SK-N-SH (cell line): ENCODE measurements around the gene MSL1. TPM values are rescaled to one million over a fixed set of nuclear protein-coding genes. Genes with fewer than 3 reads are reported as not detected.
A peak's percentile ranks its signal among the peaks of the same experiment; 100 is the strongest.

Source experiments
- CTCF ChIA-PET: fragments of 300-600, 350-600 bp; formaldehyde crosslinking; extraction: SDS; loops from one replicate; lab custom pipeline; 2021; lab: Yijun Ruan, JAX
- POLR2A ChIA-PET: fragments of 350-600 bp; sonication (Branson Sonifier 250); formaldehyde crosslinking; extraction: SDS; loops from one replicate; lab custom pipeline; 2020; ENCODE audit warnings: antibody characterized with exemption, inconsistent platforms; lab: Yijun Ruan, JAX
- DNase-seq: peaks from one replicate; pipeline ENCODE4 v3.0.0; 2012
- H2AFZ ChIP-seq: fragments of 200-600 bp; sonication (generic); 2 replicates; pipeline ENCODE4 v1.8.1; 2016; ENCODE audit warnings: antibody characterized with exemption, mild to moderate bottlenecking, low read depth
- H3F3A ChIP-seq: fragments of 200-600 bp; sonication (generic); replicated peaks from 2 replicates; pipeline ENCODE3; 2016; ENCODE audit warnings: antibody characterized with exemption, mild to moderate bottlenecking; ENCODE audit not compliant: insufficient read depth
- H3K27ac ChIP-seq, 2 experiments: fragments of 200-500 bp in 1 of 2; fragments of 200-600 bp in 1 of 2; sonication (Bioruptor generic) in 1 of 2; sonication (generic), shearing (Covaris generic) in 1 of 2; 2 replicates each; pipeline versions ENCODE4 v1.5.1 to v1.6.1; 2014 to 2016; ENCODE audit warnings: low read depth in 2 of 2, inconsistent platforms in 1 of 2, low read length in 1 of 2, mild to moderate bottlenecking in 1 of 2, mixed read lengths in 1 of 2
- H3K27me3 ChIP-seq: fragments of 200-600 bp; sonication (generic), shearing (Covaris generic); 2 replicates; pipeline ENCODE4 v1.6.1; 2016; ENCODE audit warnings: mixed run types; ENCODE audit not compliant: insufficient read depth
- H3K36me3 ChIP-seq, 2 experiments: fragments of 200-500 bp in 1 of 2; fragments of 200-600 bp in 1 of 2; sonication (Bioruptor generic) in 1 of 2; sonication (generic) in 1 of 2; replicated peaks in 1 of 2; 2 replicates each; pipeline versions ENCODE3 to v1.5.1; 2014 to 2016; ENCODE audit warnings: low read length in 1 of 2, mild to moderate bottlenecking in 1 of 2; ENCODE audit not compliant: insufficient read depth in 2 of 2, control insufficient read depth in 1 of 2
- H3K4me1 ChIP-seq, 2 experiments: fragments of 200-500 bp in 1 of 2; fragments of 200-600 bp in 1 of 2; sonication (Bioruptor generic) in 1 of 2; sonication (generic), shearing (Covaris generic) in 1 of 2; 2 replicates each; pipeline versions ENCODE4 v1.5.1 to v1.6.1; 2014 to 2016; ENCODE audit warnings: low read depth in 1 of 2, low read length in 1 of 2, mixed run types in 1 of 2; ENCODE audit not compliant: insufficient read depth in 2 of 2, control insufficient read depth in 1 of 2
- H3K4me2 ChIP-seq: fragments of 200-600 bp; sonication (generic), shearing (Covaris generic); 2 replicates; pipeline ENCODE4 v1.6.1; 2017; ENCODE audit warnings: mixed run types
- H3K4me3 ChIP-seq, 2 experiments: fragments of 200-500 bp in 1 of 2; fragments of 200-600 bp in 1 of 2; sonication (Bioruptor generic) in 1 of 2; sonication (generic), shearing (Covaris generic) in 1 of 2; 2 replicates each; pipeline versions ENCODE4 v1.5.1 to v1.8.1; 2014 to 2016; ENCODE audit warnings: low read depth in 2 of 2, inconsistent platforms in 1 of 2, low read length in 1 of 2, mild to moderate bottlenecking in 1 of 2, mixed read lengths in 1 of 2, moderate library complexity in 1 of 2
- H3K79me2 ChIP-seq: fragments of 200-600 bp; sonication (generic); 2 replicates; pipeline ENCODE4 v1.8.1; 2017; ENCODE audit warnings: mild to moderate bottlenecking; ENCODE audit not compliant: insufficient read depth
- H3K9ac ChIP-seq: fragments of 200-600 bp; sonication (generic); 2 replicates; pipeline ENCODE4 v1.6.1; 2017; ENCODE audit warnings: mixed run types
- H3K9me2 ChIP-seq: fragments of 200-600 bp; sonication (generic); 2 replicates; pipeline ENCODE4 v1.6.1; 2017; ENCODE audit warnings: mixed run types
- H3K9me3 ChIP-seq: fragments of 200-600 bp; sonication (generic); 2 replicates; pipeline ENCODE4 v1.6.1; 2017; ENCODE audit warnings: mixed run types, mild to moderate bottlenecking, moderate library complexity
- H4K20me1 ChIP-seq: fragments of 200-600 bp; sonication (generic); 2 replicates; pipeline ENCODE4 v1.6.1; 2017; ENCODE audit warnings: mild to moderate bottlenecking, mixed run types; ENCODE audit not compliant: insufficient read depth
- CHD2 ChIP-seq: fragments of 150-350 bp; IDR thresholded peaks from 2 replicates; pipeline ENCODE4 v1.6.1; 2018; ENCODE audit warnings: low read length; ENCODE audit not compliant: partially characterized antibody
- EP300 ChIP-seq, 2 experiments: IDR thresholded peaks; 2 replicates each; pipeline versions ENCODE4 v1.4.0 to v1.6.1; 2012; ENCODE audit warnings: borderline replicate concordance in 1 of 2, low read depth in 1 of 2, low read length in 1 of 2
- FOXM1 ChIP-seq: IDR thresholded peaks from 2 replicates; pipeline ENCODE4 v1.4.0; 2012; ENCODE audit warnings: low read depth, mild to moderate bottlenecking
- GABPA ChIP-seq: IDR thresholded peaks from 2 replicates; pipeline ENCODE4 v1.4.0; 2012; ENCODE audit warnings: low read depth, mild to moderate bottlenecking
- JUND ChIP-seq: IDR thresholded peaks from 2 replicates; pipeline ENCODE4 v1.4.0; 2012
- MEF2A ChIP-seq: IDR thresholded peaks from 2 replicates; pipeline ENCODE4 v1.4.0; 2012; ENCODE audit warnings: low read depth, borderline replicate concordance
- NFIC ChIP-seq: IDR thresholded peaks from 2 replicates; pipeline ENCODE4 v1.4.0; 2012; ENCODE audit warnings: borderline replicate concordance
- POLR2AphosphoS5 ChIP-seq: IDR thresholded peaks from 2 replicates; pipeline ENCODE4 v1.6.1; 2012; ENCODE audit warnings: low read depth, low read length
- RAD21 ChIP-seq: IDR thresholded peaks from 2 replicates; pipeline ENCODE4 v1.6.1; 2012; ENCODE audit warnings: mild to moderate bottlenecking, low read length
- RCOR1 ChIP-seq: fragments of 150-350 bp; IDR thresholded peaks from 2 replicates; pipeline ENCODE4 v1.6.1; 2017; ENCODE audit warnings: antibody characterized with exemption, low read length
- RXRA ChIP-seq: IDR thresholded peaks from 2 replicates; pipeline ENCODE4 v1.4.0; 2012; ENCODE audit warnings: low read depth, mild to moderate bottlenecking, borderline replicate concordance
- SIN3A ChIP-seq: IDR thresholded peaks from 2 replicates; pipeline ENCODE4 v1.6.1; 2012; ENCODE audit warnings: low read depth, mild to moderate bottlenecking, low read length, moderate library complexity, borderline replicate concordance
- SMC3 ChIP-seq: IDR thresholded peaks from 2 replicates; pipeline ENCODE4 v1.6.1; 2012; ENCODE audit warnings: low read depth, low read length, improper control_type of control experiment
- TAF1 ChIP-seq: IDR thresholded peaks from 2 replicates; pipeline ENCODE4 v1.6.1; 2012; ENCODE audit warnings: low read depth, mild to moderate bottlenecking, low read length, moderate library complexity, borderline replicate concordance
- TCF12 ChIP-seq: IDR thresholded peaks from 2 replicates; pipeline ENCODE4 v1.4.0; 2012
- YY1 ChIP-seq: IDR thresholded peaks from 2 replicates; pipeline ENCODE4 v1.4.0; 2012; ENCODE audit warnings: low read depth, mild to moderate bottlenecking
- WGBS: methylation state at CpG from one replicate; pipeline ENCODE4 v1.1.6; 2017; ENCODE audit warnings: low lambda C conversion rate; 5-methylcytosine and 5-hydroxymethylcytosine counted together
- polyA plus RNA-seq, 3 experiments: library from polyadenylated mRNA; depleted of rRNA; stranded (reverse); fragments of >200 nt; gene quantifications; 2 replicates each; pipeline ENCODE4 v1.2.3, GENCODE V29; 2012
- TF ChIP-seq, protein P1 (sequence below): IDR thresholded peaks from 2 replicates; pipeline ENCODE4; 2012
- TF ChIP-seq, protein P2 (sequence below): IDR thresholded peaks from 2 replicates; pipeline ENCODE4 v1.4.0; 2012; ENCODE audit warnings: low read depth
- TF ChIP-seq, protein P3 (sequence below): fragments of 200-600 bp; sonication (generic); IDR thresholded peaks from 2 replicates; pipeline ENCODE4 v1.6.1; 2017; ENCODE audit warnings: antibody characterized with exemption, mild to moderate bottlenecking, moderate library complexity
- TF ChIP-seq, protein P4 (sequence below): IDR thresholded peaks from 2 replicates; pipeline ENCODE4 v1.4.0; 2012; ENCODE audit warnings: low read depth, borderline replicate concordance
- TF ChIP-seq, protein P5 (sequence below): fragments of 150-350 bp; IDR thresholded peaks from 2 replicates; pipeline ENCODE4 v1.6.1; 2016; ENCODE audit warnings: mild to moderate bottlenecking, low read depth, low read length
- TF ChIP-seq, protein P6 (sequence below): fragments of 150-350 bp; IDR thresholded peaks from 2 replicates; pipeline ENCODE4 v1.6.1; 2017; ENCODE audit warnings: antibody characterized with exemption, low read length, low read depth, borderline replicate concordance
- TF ChIP-seq, protein P7 (sequence below): IDR thresholded peaks from 2 replicates; pipeline ENCODE4 v1.4.0; 2012; ENCODE audit warnings: low read depth, borderline replicate concordance

The MSL1 gene
- polyA plus RNA-seq, 1 of the 3 experiments (the other 2 are of a cell fraction) = 30.2 TPM

DNA sequence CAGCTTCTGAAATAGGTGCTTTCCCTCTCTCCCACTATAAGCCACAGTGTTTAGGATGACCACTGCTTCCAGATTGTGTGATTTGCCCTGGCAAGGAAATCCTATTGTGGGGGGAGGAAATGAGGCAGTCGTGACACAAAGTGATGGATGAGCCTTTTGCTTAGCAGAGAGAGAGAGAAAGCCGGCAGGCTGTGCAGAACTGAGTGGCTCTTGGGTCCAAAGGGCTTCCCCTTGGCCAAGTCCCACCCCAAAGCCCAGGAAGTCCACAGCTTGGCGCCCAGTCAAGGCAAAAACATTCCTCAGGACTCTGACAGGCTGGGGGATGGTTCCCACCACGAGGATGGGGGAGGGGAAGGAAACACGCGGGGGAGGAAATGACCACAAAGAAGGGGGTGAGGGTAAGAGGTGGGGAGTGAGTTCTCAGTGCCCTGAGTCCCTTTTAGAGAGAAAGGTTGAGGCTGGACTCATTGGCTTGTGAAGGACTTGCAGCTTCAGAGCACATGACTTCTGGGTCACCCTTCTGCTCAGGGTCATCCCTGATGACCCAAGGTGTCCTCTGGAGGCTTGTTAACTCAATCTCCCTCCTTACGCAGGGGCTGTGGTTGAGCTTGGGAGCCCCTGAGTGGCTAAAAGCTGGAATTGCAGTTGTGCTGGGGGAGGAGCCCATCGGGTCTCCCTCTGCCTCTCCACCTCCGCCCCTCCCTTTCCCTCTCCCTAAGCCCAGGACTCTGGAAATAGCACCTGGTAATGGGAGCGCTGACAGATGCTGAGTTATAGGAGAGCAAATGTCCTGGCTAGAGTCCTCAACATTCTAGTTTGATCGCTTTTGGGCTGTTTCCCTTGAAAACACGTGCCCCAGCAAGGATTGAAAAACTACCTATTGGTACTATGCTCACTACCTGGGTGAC is 10.3 kb upstream of the MSL1 start:
- Histone ChIP-seq H3K27me3 (no peaks in the 10 kb centered on the region), H3K9ac (peak overlapping the region; percentile 15; the same call in 1 of the 2 replicates), H3K4me3 (peak overlapping the region in 1 of 2 experiments; percentile 10; a peak in 1 of 4 replicates), H3K27ac (peak overlapping the region; percentile 81 to 85), H3K79me2 (no peaks in the 10 kb centered on the region), H4K20me1 (no peaks in the 10 kb centered on the region), H3K4me2 (peak overlapping the region; percentile 71), H3K9me3 (no peaks in the 10 kb centered on the region), H3K9me2 (no peaks in the 10 kb centered on the region), H2AFZ (peak overlapping the region; percentile 59; the same call in 1 of the 2 replicates), H3F3A (peaks cover 48% of the 10 kb centered on the region), H3K4me1 (peaks cover 37 to 41% of the 10 kb centered on the region in 2 experiments), H3K36me3 (no peaks in the 10 kb centered on the region)
- POLR2A ChIA-PET = interaction anchor here (0.6 to 5.0 kb wide), 3 partner anchors 11 to 57 kb away, joined by 3 to 25 read pairs (median 20); partner anchors contain the start of genes MED24, MSL1 and NR1D1
- TF ChIP-seq RCOR1 (peak; percentile 47; the same call in 1 of the 2 replicates), MEF2A (no peak), JUND (peak; percentile 54), POLR2AphosphoS5 (peak; percentile 44; the same call in 1 of the 2 replicates), YY1 (no peak), TCF12 (peak; percentile 58), EP300 (IDR thresholded peaks at IDR 0.05; ENCODE audit: borderline replicate concordance in 1 of 2, low read depth in 1 of 2, low read length in 1 of 2) (peak in 1 of 2 experiments; percentile 50; a peak in 1 of 4 replicates), SIN3A (peak; percentile 96), FOXM1 (no peak), SMC3 (peak; percentile 85), RAD21 (peak; percentile 90), TAF1 (peak; percentile 57; the same call in 1 of the 2 replicates), CHD2 (peak; percentile 48), NFIC (peak; percentile 84), RXRA (0 out of 2 replicates have a peak, but pooled peaks have one; percentile 3), GABPA (peak; percentile 35; the same call in 1 of the 2 replicates)
- TF ChIP-seq, protein P1, sequence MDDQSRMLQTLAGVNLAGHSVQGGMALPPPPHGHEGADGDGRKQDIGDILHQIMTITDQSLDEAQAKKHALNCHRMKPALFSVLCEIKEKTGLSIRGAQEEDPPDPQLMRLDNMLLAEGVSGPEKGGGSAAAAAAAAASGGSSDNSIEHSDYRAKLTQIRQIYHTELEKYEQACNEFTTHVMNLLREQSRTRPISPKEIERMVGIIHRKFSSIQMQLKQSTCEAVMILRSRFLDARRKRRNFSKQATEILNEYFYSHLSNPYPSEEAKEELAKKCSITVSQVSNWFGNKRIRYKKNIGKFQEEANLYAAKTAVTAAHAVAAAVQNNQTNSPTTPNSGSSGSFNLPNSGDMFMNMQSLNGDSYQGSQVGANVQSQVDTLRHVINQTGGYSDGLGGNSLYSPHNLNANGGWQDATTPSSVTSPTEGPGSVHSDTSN = peak; percentile 98
- TF ChIP-seq, protein P2, sequence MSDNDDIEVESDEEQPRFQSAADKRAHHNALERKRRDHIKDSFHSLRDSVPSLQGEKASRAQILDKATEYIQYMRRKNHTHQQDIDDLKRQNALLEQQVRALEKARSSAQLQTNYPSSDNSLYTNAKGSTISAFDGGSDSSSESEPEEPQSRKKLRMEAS = peak; percentile 91
- TF ChIP-seq, protein P3, sequence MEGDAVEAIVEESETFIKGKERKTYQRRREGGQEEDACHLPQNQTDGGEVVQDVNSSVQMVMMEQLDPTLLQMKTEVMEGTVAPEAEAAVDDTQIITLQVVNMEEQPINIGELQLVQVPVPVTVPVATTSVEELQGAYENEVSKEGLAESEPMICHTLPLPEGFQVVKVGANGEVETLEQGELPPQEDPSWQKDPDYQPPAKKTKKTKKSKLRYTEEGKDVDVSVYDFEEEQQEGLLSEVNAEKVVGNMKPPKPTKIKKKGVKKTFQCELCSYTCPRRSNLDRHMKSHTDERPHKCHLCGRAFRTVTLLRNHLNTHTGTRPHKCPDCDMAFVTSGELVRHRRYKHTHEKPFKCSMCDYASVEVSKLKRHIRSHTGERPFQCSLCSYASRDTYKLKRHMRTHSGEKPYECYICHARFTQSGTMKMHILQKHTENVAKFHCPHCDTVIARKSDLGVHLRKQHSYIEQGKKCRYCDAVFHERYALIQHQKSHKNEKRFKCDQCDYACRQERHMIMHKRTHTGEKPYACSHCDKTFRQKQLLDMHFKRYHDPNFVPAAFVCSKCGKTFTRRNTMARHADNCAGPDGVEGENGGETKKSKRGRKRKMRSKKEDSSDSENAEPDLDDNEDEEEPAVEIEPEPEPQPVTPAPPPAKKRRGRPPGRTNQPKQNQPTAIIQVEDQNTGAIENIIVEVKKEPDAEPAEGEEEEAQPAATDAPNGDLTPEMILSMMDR = peak; percentile 79
- TF ChIP-seq, protein P4, sequence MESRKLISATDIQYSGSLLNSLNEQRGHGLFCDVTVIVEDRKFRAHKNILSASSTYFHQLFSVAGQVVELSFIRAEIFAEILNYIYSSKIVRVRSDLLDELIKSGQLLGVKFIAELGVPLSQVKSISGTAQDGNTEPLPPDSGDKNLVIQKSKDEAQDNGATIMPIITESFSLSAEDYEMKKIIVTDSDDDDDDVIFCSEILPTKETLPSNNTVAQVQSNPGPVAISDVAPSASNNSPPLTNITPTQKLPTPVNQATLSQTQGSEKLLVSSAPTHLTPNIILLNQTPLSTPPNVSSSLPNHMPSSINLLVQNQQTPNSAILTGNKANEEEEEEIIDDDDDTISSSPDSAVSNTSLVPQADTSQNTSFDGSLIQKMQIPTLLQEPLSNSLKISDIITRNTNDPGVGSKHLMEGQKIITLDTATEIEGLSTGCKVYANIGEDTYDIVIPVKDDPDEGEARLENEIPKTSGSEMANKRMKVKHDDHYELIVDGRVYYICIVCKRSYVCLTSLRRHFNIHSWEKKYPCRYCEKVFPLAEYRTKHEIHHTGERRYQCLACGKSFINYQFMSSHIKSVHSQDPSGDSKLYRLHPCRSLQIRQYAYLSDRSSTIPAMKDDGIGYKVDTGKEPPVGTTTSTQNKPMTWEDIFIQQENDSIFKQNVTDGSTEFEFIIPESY = no peak
- TF ChIP-seq, protein P5, sequence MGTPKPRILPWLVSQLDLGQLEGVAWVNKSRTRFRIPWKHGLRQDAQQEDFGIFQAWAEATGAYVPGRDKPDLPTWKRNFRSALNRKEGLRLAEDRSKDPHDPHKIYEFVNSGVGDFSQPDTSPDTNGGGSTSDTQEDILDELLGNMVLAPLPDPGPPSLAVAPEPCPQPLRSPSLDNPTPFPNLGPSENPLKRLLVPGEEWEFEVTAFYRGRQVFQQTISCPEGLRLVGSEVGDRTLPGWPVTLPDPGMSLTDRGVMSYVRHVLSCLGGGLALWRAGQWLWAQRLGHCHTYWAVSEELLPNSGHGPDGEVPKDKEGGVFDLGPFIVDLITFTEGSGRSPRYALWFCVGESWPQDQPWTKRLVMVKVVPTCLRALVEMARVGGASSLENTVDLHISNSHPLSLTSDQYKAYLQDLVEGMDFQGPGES = no peak
- TF ChIP-seq, protein P6, sequence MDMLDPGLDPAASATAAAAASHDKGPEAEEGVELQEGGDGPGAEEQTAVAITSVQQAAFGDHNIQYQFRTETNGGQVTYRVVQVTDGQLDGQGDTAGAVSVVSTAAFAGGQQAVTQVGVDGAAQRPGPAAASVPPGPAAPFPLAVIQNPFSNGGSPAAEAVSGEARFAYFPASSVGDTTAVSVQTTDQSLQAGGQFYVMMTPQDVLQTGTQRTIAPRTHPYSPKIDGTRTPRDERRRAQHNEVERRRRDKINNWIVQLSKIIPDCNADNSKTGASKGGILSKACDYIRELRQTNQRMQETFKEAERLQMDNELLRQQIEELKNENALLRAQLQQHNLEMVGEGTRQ = no peak
- TF ChIP-seq, protein P7, sequence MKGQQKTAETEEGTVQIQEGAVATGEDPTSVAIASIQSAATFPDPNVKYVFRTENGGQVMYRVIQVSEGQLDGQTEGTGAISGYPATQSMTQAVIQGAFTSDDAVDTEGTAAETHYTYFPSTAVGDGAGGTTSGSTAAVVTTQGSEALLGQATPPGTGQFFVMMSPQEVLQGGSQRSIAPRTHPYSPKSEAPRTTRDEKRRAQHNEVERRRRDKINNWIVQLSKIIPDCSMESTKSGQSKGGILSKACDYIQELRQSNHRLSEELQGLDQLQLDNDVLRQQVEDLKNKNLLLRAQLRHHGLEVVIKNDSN = 0 out of 2 replicates have a peak, but pooled peaks have one; percentile 8
- CTCF ChIA-PET = interaction anchor here (0.7 to 6.5 kb wide), 39 partner anchors 9 to 192 kb away, joined by 3 to 100 read pairs (median 7); partner anchors contain the start of genes CASC3, CSF3, NR1D1 and RAPGEFL1
- DNase-seq = peak; percentile 87
- under 1% methylated on average over 11 of the region's 12 CpGs for WGBS
